Common myeloid progenitor, CD34-positive (primary cell): ENCODE measurements around the gene AP3D1.

Source experiments
- CTCF ChIA-PET: fragments of 350-600 bp; sonication (Branson Sonifier 250); formaldehyde crosslinking; loops from one replicate; lab custom pipeline; 2021; ENCODE audit warnings: antibody characterized with exemption; lab: Charles Lee
- POLR2A ChIA-PET: fragments of 350-600 bp; sonication (Branson Sonifier 250); formaldehyde crosslinking; loops from one replicate; lab custom pipeline; 2021; ENCODE audit warnings: antibody characterized with exemption; lab: Charles Lee
- DNase-seq, 3 donors: peaks; one replicate each; pipeline versions ENCODE4 v3.0.0 to v3.0.0-alpha.2; 2013
- H3K27ac ChIP-seq, 2 experiments: 1 replicate in 1 of 2; 2 replicates in 1 of 2; pipeline ENCODE4 v1.7.0; 2013; ENCODE audit warnings: inconsistent platforms in 2 of 2, low read length in 2 of 2, mild to moderate bottlenecking in 2 of 2, low read depth in 1 of 2, moderate library complexity in 1 of 2; ENCODE audit not compliant: severe bottlenecking in 2 of 2, insufficient read depth in 1 of 2, poor library complexity in 1 of 2
- H3K27me3 ChIP-seq, 5 experiments: replicated peaks in 2 of 5; 1 replicate in 3 of 5; 2 replicates in 2 of 5; pipeline versions ENCODE4 v1.6.1 to v1.7.0; 2013; ENCODE audit warnings: low read length in 4 of 5, mild to moderate bottlenecking in 2 of 5, moderate library complexity in 2 of 5, inconsistent platforms in 1 of 5; ENCODE audit not compliant: insufficient read depth in 5 of 5, control insufficient read depth in 4 of 5
- H3K36me3 ChIP-seq, 4 experiments: 1 replicate in 2 of 4; 2 replicates in 2 of 4; pipeline versions ENCODE4 v1.6.1 to v1.7.0; 2013; ENCODE audit warnings: low read length in 3 of 4, control low read depth in 1 of 4, mild to moderate bottlenecking in 1 of 4; ENCODE audit not compliant: control insufficient read depth in 4 of 4, insufficient read depth in 4 of 4
- H3K4me1 ChIP-seq, 4 experiments: 1 replicate in 3 of 4; 2 replicates in 1 of 4; pipeline versions ENCODE4 v1.6.1 to v1.7.1; 2013; ENCODE audit warnings: low read length in 3 of 4, mild to moderate bottlenecking in 3 of 4, control low read depth in 1 of 4, inconsistent platforms in 1 of 4, moderate library complexity in 1 of 4; ENCODE audit not compliant: control insufficient read depth in 4 of 4, insufficient read depth in 4 of 4; ENCODE audit errors: control extremely low read depth in 1 of 4
- H3K4me3 ChIP-seq, 7 experiments: 1 replicate in 4 of 7; 2 replicates in 3 of 7; pipeline versions ENCODE4 v1.5.1 to v1.7.0; 2013; ENCODE audit warnings: mild to moderate bottlenecking in 7 of 7, low read length in 6 of 7, moderate library complexity in 6 of 7, inconsistent platforms in 2 of 7, low read depth in 2 of 7, control low read depth in 1 of 7; ENCODE audit not compliant: insufficient read depth in 4 of 7, control insufficient read depth in 1 of 7; ENCODE audit errors: extremely low read depth in 1 of 7
- H3K9me3 ChIP-seq, 5 experiments: 1 replicate in 4 of 5; 2 replicates in 1 of 5; pipeline versions ENCODE4 v1.6.1 to v1.7.1; 2013; ENCODE audit warnings: low read length in 4 of 5, mild to moderate bottlenecking in 2 of 5, inconsistent platforms in 1 of 5, low read depth in 1 of 5, moderate library complexity in 1 of 5; ENCODE audit not compliant: control insufficient read depth in 4 of 5, insufficient read depth in 2 of 5; ENCODE audit errors: control extremely low read depth in 1 of 5
- WGBS: methylation state at CpG from one replicate; pipeline ENCODE4 v1.1.5; 2013; ENCODE audit not compliant: insufficient coverage; 5-methylcytosine and 5-hydroxymethylcytosine counted together

AP3D1 gene

GRCh38 chr19:2195914-2196313 lies 44.5 kb upstream of the AP3D1 start:
- 96% methylated on average over 14 of the region's 19 CpGs for WGBS
- ChIA-PET POLR2A (no interaction called here), CTCF (interaction anchor here (1.3 to 1.7 kb wide), 2 partner anchors 20 to 24 kb away, joined by 3 to 10 read pairs; no protein-coding TSS in a partner anchor)
- Histone ChIP-seq H3K4me1 (no peaks in the 10 kb centered on the region), H3K27ac (no peak overlapping the region), H3K27me3 (no peaks in the 10 kb centered on the region), H3K4me3 (no peak overlapping the region), H3K9me3 (no peaks in the 10 kb centered on the region), H3K36me3 (peaks cover 2 to 79% (median 57%) of the 10 kb centered on the region in 4 experiments)
- DNase-seq: no peak

GRCh38 chr19:2195361-2195760 lies 44.0 kb upstream of the AP3D1 start:
- Histone ChIP-seq H3K4me1 (no peaks in the 10 kb centered on the region), H3K9me3 (no peaks in the 10 kb centered on the region), H3K36me3 (peaks cover 2 to 81% (median 60%) of the 10 kb centered on the region in 4 experiments), H3K27me3 (no peaks in the 10 kb centered on the region), H3K27ac (no peak overlapping the region), H3K4me3 (no peak overlapping the region)
- 94% methylated on average over 8 of the region's 13 CpGs for WGBS
- POLR2A ChIA-PET: no interaction called here
- CTCF ChIA-PET: interaction anchor here (1.1 to 1.7 kb wide), 4 partner anchors 21 to 120 kb away, joined by 3 to 10 read pairs (median 3); no protein-coding TSS in a partner anchor
- no peak for DNase-seq

- Histone ChIP-seq H3K36me3 (peaks cover 2 to 84% (median 62%) of the 10 kb centered on the region in 4 experiments), H3K4me1 (no peaks in the 10 kb centered on the region), H3K27me3 (no peaks in the 10 kb centered on the region), H3K4me3 (no peak overlapping the region), H3K27ac (no peak overlapping the region), H3K9me3 (no peaks in the 10 kb centered on the region)
- no peak for DNase-seq
- WGBS: 97% methylated on average over 23 of the region's 25 CpGs
- POLR2A ChIA-PET: no interaction called here
- CTCF ChIA-PET: interaction anchor here (1.1 to 1.7 kb wide), 4 partner anchors 21 to 120 kb away, joined by 3 to 10 read pairs (median 3); no protein-coding TSS in a partner anchor
Measured at GRCh38 chr19:2194513-2195078, 43.2 kb upstream of the AP3D1 start.

DNA sequence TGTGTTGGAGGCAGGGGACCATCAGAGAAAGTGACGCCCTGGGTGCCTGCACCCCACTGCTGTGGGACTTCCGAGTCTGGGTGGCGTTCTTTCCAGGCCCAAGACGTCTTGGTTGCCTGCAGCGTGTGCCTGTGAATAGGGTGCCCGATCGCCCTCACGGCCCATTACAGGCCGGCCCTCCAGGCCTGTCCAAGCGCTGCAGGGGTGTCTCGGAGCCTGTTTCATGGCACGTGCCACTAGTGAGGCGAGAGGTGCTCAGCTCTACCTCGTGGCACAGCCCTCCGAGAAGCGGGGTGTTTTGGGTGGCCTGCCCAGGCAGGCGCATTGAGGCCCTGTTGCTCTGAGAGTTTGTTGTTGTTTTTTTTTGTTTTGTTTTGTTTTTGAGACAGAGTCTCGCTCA lies 42.4 kb upstream of the AP3D1 start:
- H3K4me3 ChIP-seq: no peak overlapping the region
- no peaks in the 10 kb centered on the region for H3K9me3 ChIP-seq
- no peak for DNase-seq
- 98% methylated on average over 15 of the region's 18 CpGs for WGBS
- POLR2A ChIA-PET: no interaction called here
- peaks cover 0 to 3% (median under 1%) of the 10 kb centered on the region in 4 experiments for H3K4me1 ChIP-seq
- CTCF ChIA-PET: no interaction called here
- no peaks in the 10 kb centered on the region for H3K27me3 ChIP-seq
- no peak overlapping the region for H3K27ac ChIP-seq
- peaks cover 2 to 91% (median 66%) of the 10 kb centered on the region in 4 experiments for H3K36me3 ChIP-seq

DNA sequence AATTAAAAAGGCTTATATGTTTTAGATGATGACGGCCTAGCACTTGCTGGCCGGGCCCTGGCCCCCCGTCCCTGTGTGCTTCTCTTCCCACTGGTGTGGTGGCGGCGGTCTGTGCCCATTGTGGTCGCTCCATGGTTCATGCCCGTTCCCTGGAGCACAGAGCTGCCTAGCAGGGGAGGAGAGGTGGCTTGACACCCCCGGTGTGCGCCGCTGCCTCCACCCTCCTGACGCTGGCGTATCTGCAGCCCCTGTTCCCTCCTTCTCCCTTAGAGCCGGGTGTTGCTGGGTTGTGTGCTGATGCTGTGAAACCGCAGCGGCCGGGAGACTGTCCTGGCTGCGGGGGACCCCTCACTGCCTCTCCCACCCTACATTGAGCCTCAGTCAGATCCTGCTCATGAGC lies 41.5 kb upstream of the AP3D1 start:
- ChIA-PET POLR2A (interaction anchor here (0.6 kb wide), 1 partner anchor 65 kb away, joined by 4 read pairs; no protein-coding TSS in a partner anchor), CTCF (no interaction called here)
- DNase-seq: no peak
- WGBS: 98% methylated on average over 8 of the region's 17 CpGs
- Histone ChIP-seq H3K27ac (no peak overlapping the region), H3K4me3 (no peak overlapping the region), H3K9me3 (no peaks in the 10 kb centered on the region), H3K4me1 (peaks cover 0 to 10% (median 8%) of the 10 kb centered on the region in 4 experiments), H3K36me3 (peaks cover 2 to 88% (median 63%) of the 10 kb centered on the region in 4 experiments), H3K27me3 (no peaks in the 10 kb centered on the region)

- WGBS: 94% methylated on average over 31 of the region's 32 CpGs
- CTCF ChIA-PET: no interaction called here
- Histone ChIP-seq H3K9me3 (no peaks in the 10 kb centered on the region), H3K27me3 (no peaks in the 10 kb centered on the region), H3K4me1 (peaks cover 0 to 14% (median 12%) of the 10 kb centered on the region in 4 experiments), H3K36me3 (peaks cover 2 to 84% (median 60%) of the 10 kb centered on the region in 4 experiments), H3K4me3 (no peak overlapping the region), H3K27ac (no peak overlapping the region)
- POLR2A ChIA-PET: no interaction called here
- no peak for DNase-seq
Measured at GRCh38 chr19:2191456-2192310, 40.3 kb upstream of the AP3D1 start.
